IMR-90 (cell line): Measurements from ENCODE around the gene GBF1.

ENCODE experiments used
- CEBPB ChIP-seq: IDR thresholded peaks from 2 replicates; pipeline ENCODE4 v1.6.1; 2012; ENCODE audit warnings: low read depth, low read length, improper control_type of control experiment
- CTCF ChIP-seq: conservative IDR thresholded peaks from 2 replicates; pipeline ENCODE4 v1.5.1; 2012; ENCODE audit warnings: mild to moderate bottlenecking, low read depth, low read length, improper control_type of control experiment
- ELK1 ChIP-seq: fragments of 150-350 bp; IDR thresholded peaks from 2 replicates; pipeline ENCODE4 v1.6.1; 2016; ENCODE audit warnings: low read depth, mild to moderate bottlenecking, low read length, moderate library complexity, borderline replicate concordance
- MXI1 ChIP-seq: IDR thresholded peaks from 2 replicates; pipeline ENCODE4 v1.6.1; 2012; ENCODE audit warnings: low read depth, mild to moderate bottlenecking, low read length, moderate library complexity, borderline replicate concordance
- POLR2A ChIP-seq: IDR thresholded peaks from 2 replicates; pipeline ENCODE4 v1.6.1; 2012; ENCODE audit warnings: mild to moderate bottlenecking, low read depth, low read length
- RAD21 ChIP-seq: IDR thresholded peaks from 2 replicates; pipeline ENCODE4 v1.6.1; 2012; ENCODE audit warnings: low read length, improper control_type of control experiment
- RCOR1 ChIP-seq: IDR thresholded peaks from 2 replicates; pipeline ENCODE4 v1.6.1; 2012; ENCODE audit warnings: mild to moderate bottlenecking, low read length, improper control_type of control experiment; ENCODE audit not compliant: insufficient replicate concordance
- RFX5 ChIP-seq: IDR thresholded peaks from 2 replicates; pipeline ENCODE4 v1.8.0; 2012; ENCODE audit warnings: low read depth, mild to moderate bottlenecking, low read length, moderate library complexity
- USF2 ChIP-seq: fragments of 150-350 bp; IDR thresholded peaks from 2 replicates; pipeline ENCODE4 v1.6.1; 2017; ENCODE audit warnings: mild to moderate bottlenecking, antibody characterized with exemption, low read length, low read depth

- TF ChIP-seq CTCF (no peak), MXI1 (no peak), CEBPB (no peak), RFX5 (no peak), USF2 (no peak), ELK1 (no peak), POLR2A (no peak), RCOR1 (no peak), RAD21 (no peak)
These were observed 15.0 kb upstream of the GBF1 start for GRCh38 chr10:102230264-102230860.
